Neural crest cell (in vitro differentiated cells): ENCODE results near the gene MBOAT7. TPM values are rescaled to one million over a fixed set of nuclear protein-coding genes. Genes with fewer than 3 reads are reported as not detected.

Source experiments
- DNase-seq: peaks from one replicate; pipeline ENCODE4 v3.0.0; 2021; ENCODE audit warnings: low read depth, mixed read lengths, low spot score
- H3K27ac Mint-ChIP-seq: one replicate; pipeline ENCODE4 v1.8.0; 2021; ENCODE audit warnings: mild to moderate bottlenecking, mixed read lengths; ENCODE audit not compliant: unreplicated experiment
- H3K27me3 Mint-ChIP-seq: 2 replicates; pipeline ENCODE4 v1.8.0; 2021; ENCODE audit warnings: low read depth, mild to moderate bottlenecking, mixed read lengths
- H3K36me3 Mint-ChIP-seq: 2 replicates; pipeline ENCODE4 v1.8.0; 2021; ENCODE audit warnings: low read depth, mild to moderate bottlenecking, mixed read lengths
- H3K4me1 Mint-ChIP-seq: 2 replicates; pipeline ENCODE4 v1.8.0; 2021; ENCODE audit warnings: mixed read lengths
- H3K4me3 Mint-ChIP-seq: one replicate; pipeline ENCODE4 v1.8.0; 2021; ENCODE audit warnings: mild to moderate bottlenecking, mixed read lengths
- H3K9me3 Mint-ChIP-seq: 2 replicates; pipeline ENCODE4 v1.8.0; 2021; ENCODE audit warnings: mixed read lengths
- total RNA-seq: library from RNA; stranded (reverse); gene quantifications from 2 replicates; pipeline ENCODE4 v1.2.1, GENCODE V29; 2021
- TF ChIP-seq, protein P1 (sequence below): fragments of 200-600 bp; sonication (generic); conservative IDR thresholded peaks from 2 replicates; pipeline ENCODE4 v1.5.0; 2021; ENCODE audit warnings: antibody characterized with exemption, mild to moderate bottlenecking

Gene MBOAT7
- total RNA-seq, 1 donor from 2014 or later = 76.5 TPM

GRCh38 chr19:54204767-54205468, 15.5 kb upstream of the MBOAT7 start:
- peak overlapping the region; percentile 99 for H3K4me3 Mint-ChIP-seq
- DNase-seq = no peak
- peak overlapping the region; percentile 10 for H3K27ac Mint-ChIP-seq
- no peaks in the 10 kb centered on the region for H3K9me3 Mint-ChIP-seq
- peaks cover 50% of the 10 kb centered on the region for H3K36me3 Mint-ChIP-seq
- TF ChIP-seq, protein P1, sequence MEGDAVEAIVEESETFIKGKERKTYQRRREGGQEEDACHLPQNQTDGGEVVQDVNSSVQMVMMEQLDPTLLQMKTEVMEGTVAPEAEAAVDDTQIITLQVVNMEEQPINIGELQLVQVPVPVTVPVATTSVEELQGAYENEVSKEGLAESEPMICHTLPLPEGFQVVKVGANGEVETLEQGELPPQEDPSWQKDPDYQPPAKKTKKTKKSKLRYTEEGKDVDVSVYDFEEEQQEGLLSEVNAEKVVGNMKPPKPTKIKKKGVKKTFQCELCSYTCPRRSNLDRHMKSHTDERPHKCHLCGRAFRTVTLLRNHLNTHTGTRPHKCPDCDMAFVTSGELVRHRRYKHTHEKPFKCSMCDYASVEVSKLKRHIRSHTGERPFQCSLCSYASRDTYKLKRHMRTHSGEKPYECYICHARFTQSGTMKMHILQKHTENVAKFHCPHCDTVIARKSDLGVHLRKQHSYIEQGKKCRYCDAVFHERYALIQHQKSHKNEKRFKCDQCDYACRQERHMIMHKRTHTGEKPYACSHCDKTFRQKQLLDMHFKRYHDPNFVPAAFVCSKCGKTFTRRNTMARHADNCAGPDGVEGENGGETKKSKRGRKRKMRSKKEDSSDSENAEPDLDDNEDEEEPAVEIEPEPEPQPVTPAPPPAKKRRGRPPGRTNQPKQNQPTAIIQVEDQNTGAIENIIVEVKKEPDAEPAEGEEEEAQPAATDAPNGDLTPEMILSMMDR = no peak
- H3K4me1 Mint-ChIP-seq = peaks cover 76% of the 10 kb centered on the region
- peaks cover 15% of the 10 kb centered on the region for H3K27me3 Mint-ChIP-seq

DNA sequence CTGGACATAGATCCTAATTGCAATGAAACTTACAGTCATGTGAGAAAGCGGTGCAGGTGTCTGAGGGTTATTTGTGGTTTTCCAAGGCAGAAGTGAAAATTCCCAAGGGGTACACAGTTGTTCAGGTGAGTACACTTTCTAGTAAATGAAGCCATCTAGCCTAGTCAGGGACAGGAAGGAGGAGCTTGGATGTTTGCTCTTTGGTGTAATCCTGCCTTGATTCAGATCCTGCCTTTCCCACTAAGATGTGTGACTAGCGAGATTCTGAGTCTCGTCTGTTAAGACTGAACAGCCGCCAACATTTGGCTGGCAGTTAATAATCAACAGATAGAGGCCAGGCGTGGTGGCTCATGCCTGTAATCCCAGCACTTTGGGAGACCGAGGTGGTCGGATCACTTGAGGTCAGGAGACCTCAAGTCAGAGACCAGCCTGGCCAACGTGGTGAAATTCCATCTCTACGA, 13.8 kb upstream of the MBOAT7 start:
- TF ChIP-seq, protein P1 = no peak
- Mint-ChIP-seq H3K36me3 (peaks cover 45% of the 10 kb centered on the region), H3K9me3 (no peaks in the 10 kb centered on the region), H3K4me1 (peaks cover 62% of the 10 kb centered on the region), H3K27ac (peak overlapping the region; percentile 43), H3K4me3 (peak overlapping the region; percentile 99), H3K27me3 (peaks cover 5% of the 10 kb centered on the region)
- DNase-seq = no peak

GRCh38 chr19:54201980-54202379, 12.6 kb upstream of the MBOAT7 start:
- DNase-seq = no peak
- TF ChIP-seq, protein P1 = no peak
- H3K36me3 Mint-ChIP-seq = peaks cover 39% of the 10 kb centered on the region
- H3K4me1 Mint-ChIP-seq = peaks cover 54% of the 10 kb centered on the region
- H3K9me3 Mint-ChIP-seq = no peaks in the 10 kb centered on the region
- H3K27me3 Mint-ChIP-seq = peaks cover 5% of the 10 kb centered on the region
- H3K4me3 Mint-ChIP-seq = peak overlapping the region; percentile 99
- H3K27ac Mint-ChIP-seq = no peak overlapping the region

DNA sequence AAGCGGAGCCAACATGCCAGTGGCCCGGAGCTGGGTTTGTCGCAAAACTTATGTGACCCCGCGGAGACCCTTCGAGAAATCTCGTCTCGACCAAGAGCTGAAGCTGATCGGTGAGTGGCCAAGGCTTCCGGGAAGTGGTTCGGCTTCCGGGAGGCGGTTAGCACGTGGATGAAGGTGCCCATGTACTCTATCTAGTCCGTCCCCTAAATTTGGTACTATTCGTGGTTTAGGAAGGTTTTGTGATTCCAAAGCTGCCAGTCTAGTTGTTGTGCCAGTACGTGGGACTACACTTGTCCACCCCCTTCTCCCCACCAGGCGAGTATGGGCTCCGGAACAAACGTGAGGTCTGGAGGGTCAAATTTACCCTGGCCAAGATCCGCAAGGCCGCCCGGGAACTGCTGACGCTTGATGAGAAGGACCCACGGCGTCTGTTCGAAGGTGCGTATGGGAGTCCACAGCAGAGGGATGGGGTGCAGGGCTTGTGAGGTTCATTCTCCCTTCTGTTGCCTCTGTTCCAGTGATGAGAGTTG, 11.9 kb upstream of the MBOAT7 start:
- peak overlapping the region; percentile 100 for H3K27ac Mint-ChIP-seq
- H3K9me3 Mint-ChIP-seq = no peaks in the 10 kb centered on the region
- TF ChIP-seq, protein P1 = no peak
- H3K4me1 Mint-ChIP-seq = peaks cover 54% of the 10 kb centered on the region
- no peak for DNase-seq
- peaks cover 5% of the 10 kb centered on the region for H3K27me3 Mint-ChIP-seq
- H3K4me3 Mint-ChIP-seq = peak overlapping the region; percentile 99
- H3K36me3 Mint-ChIP-seq = peaks cover 36% of the 10 kb centered on the region

- Mint-ChIP-seq H3K36me3 (peaks cover 31% of the 10 kb centered on the region), H3K4me1 (peaks cover 41% of the 10 kb centered on the region), H3K9me3 (no peaks in the 10 kb centered on the region), H3K27me3 (peaks cover 5% of the 10 kb centered on the region), H3K4me3 (peak overlapping the region; percentile 81), H3K27ac (peak overlapping the region; percentile 9)
- TF ChIP-seq, protein P1 = no peak
- no peak for DNase-seq
Observed at GRCh38 chr19:54199401-54199800, 10.0 kb upstream of the MBOAT7 start.
